Mucosa of descending colon (tissue), 3 donors: Measurements from ENCODE around the gene IRF6. TPM values are rescaled to one million over a fixed set of nuclear protein-coding genes. Genes with fewer than 3 reads are reported as not detected.

Source experiments
- ATAC-seq: fragments of 200-7000 bp; cut with Tn5 transposase; one replicate; pipeline ENCODE4 v1.9.1; 2020; ENCODE audit warnings: mild to moderate bottlenecking, moderate library complexity
- DNase-seq, 3 donors: peaks; one replicate each; pipeline ENCODE4 v3.0.0-alpha.2; 2020
- H3K36me3 ChIP-seq: fragments of 200-600 bp; one replicate; pipeline ENCODE4 v1.8.0; 2021; ENCODE audit warnings: low read depth, mild to moderate bottlenecking
- H3K4me1 ChIP-seq: fragments of 200-600 bp; one replicate; pipeline ENCODE4 v1.8.0; 2021; ENCODE audit warnings: low read depth, mild to moderate bottlenecking
- H3K4me3 ChIP-seq: fragments of 200-600 bp; one replicate; pipeline ENCODE4 v1.8.0; 2021; ENCODE audit warnings: mild to moderate bottlenecking
- H3K9me3 ChIP-seq: fragments of 200-600 bp; one replicate; pipeline ENCODE4 v1.8.0; 2021; ENCODE audit warnings: mild to moderate bottlenecking
- intact Hi-C, 2 donors: fragments of 100-400 bp; cut with DNase I in 1 of 2; cut with micrococcal nuclease in 1 of 2; formaldehyde crosslinking; loops; one replicate each; pipeline versions ENCODE4 v1.11.0 to v1.11.1; 2022; cut with DNase I, micrococcal nuclease
- total RNA-seq, 3 donors: library from RNA; stranded (reverse); fragmentation: NEBNext Ultra II Directional in 2 of 3; extraction: Animal tissue kit (Norgen Biotek cat#: 25700) in 2 of 3; gene quantifications; one replicate each; pipeline versions ENCODE4 v1.2.1 to v1.2.4, GENCODE V29; 2021 to 2023
- TF ChIP-seq, protein P1 (sequence below): fragments of 200-600 bp; IDR thresholded peaks from one replicate; pipeline ENCODE4 v1.8.0; 2022; ENCODE audit warnings: antibody characterized with exemption, mild to moderate bottlenecking
- donor health status: DM: no; HTN: no; CAD: no; lungs with moderate emphysema.
- donor health status: DM: no; HTN: no; CAD: no.
- donor health status: DM: no; HTN: yes; CAD: no.

IRF6 gene
- total RNA-seq, 3 donors from 2014 or later = 42.9 to 115 (median 96.9) TPM

- Histone ChIP-seq H3K9me3 (no peaks in the 10 kb centered on the region), H3K4me3 (no peak overlapping the region), H3K4me1 (peaks cover 22% of the 10 kb centered on the region), H3K36me3 (no peaks in the 10 kb centered on the region)
- ATAC-seq (no peak), DNase-seq (no peak)
- TF ChIP-seq, protein P1, sequence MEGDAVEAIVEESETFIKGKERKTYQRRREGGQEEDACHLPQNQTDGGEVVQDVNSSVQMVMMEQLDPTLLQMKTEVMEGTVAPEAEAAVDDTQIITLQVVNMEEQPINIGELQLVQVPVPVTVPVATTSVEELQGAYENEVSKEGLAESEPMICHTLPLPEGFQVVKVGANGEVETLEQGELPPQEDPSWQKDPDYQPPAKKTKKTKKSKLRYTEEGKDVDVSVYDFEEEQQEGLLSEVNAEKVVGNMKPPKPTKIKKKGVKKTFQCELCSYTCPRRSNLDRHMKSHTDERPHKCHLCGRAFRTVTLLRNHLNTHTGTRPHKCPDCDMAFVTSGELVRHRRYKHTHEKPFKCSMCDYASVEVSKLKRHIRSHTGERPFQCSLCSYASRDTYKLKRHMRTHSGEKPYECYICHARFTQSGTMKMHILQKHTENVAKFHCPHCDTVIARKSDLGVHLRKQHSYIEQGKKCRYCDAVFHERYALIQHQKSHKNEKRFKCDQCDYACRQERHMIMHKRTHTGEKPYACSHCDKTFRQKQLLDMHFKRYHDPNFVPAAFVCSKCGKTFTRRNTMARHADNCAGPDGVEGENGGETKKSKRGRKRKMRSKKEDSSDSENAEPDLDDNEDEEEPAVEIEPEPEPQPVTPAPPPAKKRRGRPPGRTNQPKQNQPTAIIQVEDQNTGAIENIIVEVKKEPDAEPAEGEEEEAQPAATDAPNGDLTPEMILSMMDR = no peak
- intact Hi-C loops = no loop called here
These were observed 19.8 kb downstream of the IRF6 start for GRCh38 chr1:209786146-209786545.

DNA sequence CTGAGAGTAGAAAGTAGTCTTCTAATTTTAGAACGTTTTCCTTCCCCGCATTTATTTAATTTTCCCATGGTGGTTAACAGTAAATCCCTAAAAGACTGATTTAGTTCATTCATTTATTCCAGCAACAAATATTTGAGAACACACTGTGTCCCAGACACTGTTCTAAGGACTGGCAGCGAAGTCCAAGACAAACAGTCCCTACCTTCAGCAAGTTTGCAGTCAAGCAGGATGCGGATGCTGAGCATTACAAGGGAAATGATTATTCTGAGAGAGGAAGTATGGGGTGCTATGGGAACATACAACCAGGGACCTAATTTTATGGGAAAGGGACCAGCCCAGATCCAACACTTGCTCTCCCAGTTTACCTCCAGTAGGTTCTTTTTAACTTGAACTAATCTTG, 20.4 kb downstream of the IRF6 start:
- DNase-seq (no peak), ATAC-seq (no peak)

DNA sequence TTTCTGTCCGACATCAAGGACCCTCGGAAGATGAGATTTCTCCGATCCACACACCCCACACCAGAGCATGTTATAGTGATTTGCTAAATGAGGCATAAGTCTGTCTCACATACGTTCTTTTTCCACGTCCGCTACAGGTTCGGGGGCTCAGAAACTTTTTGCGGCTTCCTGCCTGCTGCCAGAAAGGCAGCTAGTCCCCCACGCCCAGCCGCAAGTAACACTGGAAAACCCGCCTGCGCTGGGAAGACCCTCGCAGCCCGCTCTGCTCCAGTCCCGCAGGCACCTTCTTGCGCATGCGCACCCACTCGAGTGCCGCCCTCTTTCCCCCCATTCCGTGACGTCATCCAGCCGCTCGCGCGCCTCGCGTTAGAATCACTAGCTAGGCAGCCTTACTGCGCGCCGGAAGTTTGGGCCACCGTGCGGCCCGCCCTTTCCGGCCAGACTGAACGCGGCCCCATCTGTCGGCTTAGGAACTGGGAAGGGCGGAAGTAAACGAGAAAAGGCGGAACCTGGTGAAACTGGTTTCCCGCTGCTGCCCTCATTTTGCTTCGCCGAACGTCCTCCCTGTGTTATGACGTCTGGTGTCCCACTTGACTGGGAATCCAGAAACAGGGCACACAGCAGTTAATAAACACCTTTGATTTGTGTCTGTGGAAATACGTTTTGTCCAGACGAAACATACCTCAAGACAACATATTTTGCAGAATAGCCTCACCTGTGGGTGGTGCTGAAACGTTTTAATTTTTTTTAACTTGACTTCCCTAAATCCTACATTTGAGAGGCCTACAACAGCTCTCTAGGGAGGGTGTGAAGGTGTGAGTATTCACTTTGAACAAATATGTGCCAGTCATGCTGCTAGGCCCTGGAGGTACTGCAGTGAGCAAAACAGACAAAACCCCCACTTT, 21.4 kb downstream of the IRF6 start, which contains the start of gene C1orf74:
Gene C1orf74, minus strand, starts transcription at position 295 of the 905 bp plus-strand sequence. CDS start 925 bp downstream, outside the sequence.
- Histone ChIP-seq H3K36me3 (no peaks in the 10 kb centered on the region), H3K9me3 (no peaks in the 10 kb centered on the region), H3K4me3 (peak within 1 kb of the TSS; percentile 33), H3K4me1 (peaks cover 11% of the 10 kb centered on the region)
- TF ChIP-seq, protein P1 = no peak
- intact Hi-C loops = no loop called here
- ATAC-seq (peak; percentile 97), DNase-seq (peak; percentile 99 to 100 (median 99))

More for the DNA sequence above, 20.4 kb downstream of the IRF6 start:
- Histone ChIP-seq H3K9me3 (no peaks in the 10 kb centered on the region), H3K4me3 (no peak overlapping the region), H3K4me1 (peaks cover 17% of the 10 kb centered on the region), H3K36me3 (no peaks in the 10 kb centered on the region)
- TF ChIP-seq, protein P1 = no peak
- intact Hi-C loops = no loop called here

DNA sequence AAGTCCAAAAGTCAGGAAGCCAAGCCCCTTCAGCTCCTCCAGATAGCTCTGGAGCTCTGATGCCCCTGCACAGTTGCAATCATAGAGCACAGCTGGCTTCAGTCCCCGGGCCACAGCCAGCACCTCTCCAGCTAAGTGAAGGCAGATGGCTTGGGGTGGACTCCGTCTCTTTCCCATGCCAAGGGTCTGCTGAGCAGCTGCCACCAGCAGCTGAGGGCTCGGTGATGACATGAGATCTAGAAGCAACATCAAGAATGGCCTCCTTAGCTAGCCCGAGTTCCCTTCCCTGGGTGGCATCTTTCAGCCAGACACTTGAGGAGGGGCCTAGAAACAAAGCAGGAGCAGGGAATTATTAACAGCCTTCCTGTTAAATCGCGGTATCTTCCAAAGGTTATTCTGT, 22.6 kb downstream of the IRF6 start:
- Histone ChIP-seq H3K4me3 (no peak overlapping the region), H3K4me1 (peaks cover 11% of the 10 kb centered on the region), H3K36me3 (no peaks in the 10 kb centered on the region), H3K9me3 (no peaks in the 10 kb centered on the region)
- ATAC-seq (no peak), DNase-seq (no peak)
- intact Hi-C loops = no loop called here
- TF ChIP-seq, protein P1 = no peak

GRCh38 chr1:209780268-209780667, 25.7 kb downstream of the IRF6 start:
- TF ChIP-seq, protein P1 = no peak
- ATAC-seq = peak; percentile 1

More at GRCh38 chr1:209780268-209780667, 25.7 kb downstream of the IRF6 start:
- Histone ChIP-seq H3K9me3 (no peaks in the 10 kb centered on the region), H3K4me3 (no peak overlapping the region), H3K4me1 (peaks cover 7% of the 10 kb centered on the region), H3K36me3 (no peaks in the 10 kb centered on the region)
- no peak for DNase-seq
- intact Hi-C loops = no loop called here
